WTC11 (cell line): ENCODE data around the gene MYO18A. TPM values are rescaled to one million over a fixed set of nuclear protein-coding genes. Genes with fewer than 3 reads are reported as not detected.

ENCODE experiments used
- ATAC-seq: fragments of 200-7000 bp; cut with Tn5 transposase; 2 replicates; pipeline ENCODE4 v1.10.0; 2021; ENCODE audit warnings: mild to moderate bottlenecking, moderate library complexity
- CTCF ChIA-PET: fragments of 300-600 bp; sonication (Branson Sonifier 250); formaldehyde crosslinking; loops from one replicate; lab custom pipeline; 2021; ENCODE audit warnings: antibody characterized with exemption; lab: Charles Lee
- POLR2A ChIA-PET: fragments of 350-600 bp; sonication (Branson Sonifier 250); formaldehyde crosslinking; loops from one replicate; lab custom pipeline; 2021; ENCODE audit warnings: antibody characterized with exemption; lab: Charles Lee
- DNase-seq: peaks from one replicate; pipeline ENCODE4 v3.0.0; 2021; ENCODE audit warnings: low spot score
- H3K27ac Mint-ChIP-seq: 2 replicates; pipeline ENCODE4 v1.8.0; 2021; ENCODE audit warnings: mixed read lengths
- H3K27me3 Mint-ChIP-seq: 2 replicates; pipeline ENCODE4 v1.8.0; 2021; ENCODE audit warnings: low read depth, mild to moderate bottlenecking, moderate library complexity, mixed read lengths
- H3K36me3 Mint-ChIP-seq: 2 replicates; pipeline ENCODE4 v1.8.0; 2021; ENCODE audit warnings: mixed read lengths
- H3K4me1 Mint-ChIP-seq: 2 replicates; pipeline ENCODE4 v1.8.0; 2022; ENCODE audit warnings: mixed read lengths
- H3K4me3 Mint-ChIP-seq: 2 replicates; pipeline ENCODE4 v1.8.0; 2021; ENCODE audit warnings: mild to moderate bottlenecking, moderate library complexity, mixed read lengths
- H3K9me3 Mint-ChIP-seq: 2 replicates; pipeline ENCODE4 v1.8.0; 2021; ENCODE audit warnings: mixed read lengths
- ARID4B ChIP-seq: sonication (generic); formaldehyde crosslinking; IDR thresholded peaks from 2 replicates; pipeline ENCODE4 v1.8.0; 2023; ENCODE audit warnings: missing genetic modification reagents, mild to moderate bottlenecking, borderline replicate concordance
- CTCF ChIP-seq: fragments of 200-600 bp; IDR thresholded peaks from 2 replicates; pipeline ENCODE4 v1.8.0; 2022; ENCODE audit warnings: antibody characterized with exemption
- E2F4 ChIP-seq: sonication (generic); formaldehyde crosslinking; IDR thresholded peaks from 2 replicates; pipeline ENCODE4 v1.8.1; 2022; ENCODE audit warnings: low read depth, mild to moderate bottlenecking, moderate library complexity, missing genetic modification reagents, borderline replicate concordance
- ERG ChIP-seq: fragments of 250-450 bp; sonication (Bioruptor Pico); IDR thresholded peaks from 2 replicates; pipeline ENCODE4 v1.8.0; 2021; ENCODE audit warnings: mild to moderate bottlenecking
- ESRRA ChIP-seq: sonication (generic); formaldehyde crosslinking; IDR thresholded peaks from 2 replicates; pipeline ENCODE4 v1.8.1; 2022; ENCODE audit warnings: mild to moderate bottlenecking, missing genetic modification reagents, borderline replicate concordance
- FOXJ3 ChIP-seq: sonication (generic); formaldehyde crosslinking; IDR thresholded peaks from 2 replicates; pipeline ENCODE4 v1.9.0; 2021; ENCODE audit warnings: missing genetic modification reagents, mild to moderate bottlenecking, borderline replicate concordance
- FOXP1 ChIP-seq: sonication (generic); formaldehyde crosslinking; IDR thresholded peaks from 2 replicates; pipeline ENCODE4 v1.8.0; 2022; ENCODE audit warnings: missing genetic modification reagents, mild to moderate bottlenecking, moderate library complexity, borderline replicate concordance
- MXD4 ChIP-seq: fragments of 250-450 bp; sonication (Bioruptor Pico); IDR thresholded peaks from 2 replicates; pipeline ENCODE4 v1.8.0; 2021; ENCODE audit warnings: mild to moderate bottlenecking, moderate library complexity, borderline replicate concordance
- NR2C2 ChIP-seq: sonication (generic); formaldehyde crosslinking; IDR thresholded peaks from 2 replicates; pipeline ENCODE4 v1.8.0; 2022; ENCODE audit warnings: mild to moderate bottlenecking, missing genetic modification reagents
- STAT6 ChIP-seq: sonication (generic); formaldehyde crosslinking; conservative IDR thresholded peaks from 2 replicates; pipeline ENCODE4 v1.8.1; 2023; ENCODE audit warnings: mild to moderate bottlenecking, low read depth, missing genetic modification reagents, moderate library complexity
- TEAD4 ChIP-seq: sonication (generic); formaldehyde crosslinking; IDR thresholded peaks from 2 replicates; pipeline ENCODE4 v1.8.0; 2022; ENCODE audit warnings: mild to moderate bottlenecking, missing genetic modification reagents
- total RNA-seq: library from RNA; stranded (reverse); gene quantifications from 3 replicates; pipeline ENCODE4 v1.2.3, GENCODE V29; 2021

MYO18A gene
- total RNA-seq, 1 experiment from 2014 or later, result 54.9 TPM

GRCh38 chr17:29190592-29191207 is 10.5 kb upstream of the MYO18A start (continued):
- no peak for TF ChIP-seq E2F4
- TF ChIP-seq ESRRA (CRISPR knock-in tag), result no peak
- TF ChIP-seq FOXP1 (CRISPR knock-in tag), result no peak
- no peak for TF ChIP-seq NR2C2 (CRISPR knock-in tag)

- Mint-ChIP-seq H3K4me3 (no peak overlapping the region), H3K36me3 (no peaks in the 10 kb centered on the region), H3K4me1 (peaks cover under 1% of the 10 kb centered on the region; the same call in 1 of the 2 replicates), H3K27ac (no peak overlapping the region), H3K27me3 (no peaks in the 10 kb centered on the region; the same call in 1 of the 2 replicates), H3K9me3 (no peaks in the 10 kb centered on the region)
- DNase-seq, result no peak
- CTCF ChIA-PET, result interaction anchor here (0.7 to 2.3 kb wide), 6 partner anchors 10 to 73 kb away, joined by 3 to 16 read pairs (median 3); partner anchors contain the start of gene MYO18A
- TF ChIP-seq CTCF (no peak), ERG (CRISPR knock-in tag) (no peak), MXD4 (CRISPR knock-in tag) (no peak), ARID4B (CRISPR knock-in tag) (no peak), FOXJ3 (CRISPR knock-in tag) (no peak), TEAD4 (CRISPR knock-in tag) (no peak), STAT6 (no peak)
- TF ChIP-seq, all 79 proteins: peak for 0
- no peak for ATAC-seq
- POLR2A ChIA-PET, result no interaction called here
Measured at GRCh38 chr17:29190039-29190438, 9.8 kb upstream of the MYO18A start.
